Central memory CD8-positive, alpha-beta T cell (primary cell): ENCODE measurements around the gene FOXN3.

ENCODE experiments used
- ATAC-seq: fragments of 150-1000 bp; cut with Tn5 transposase; replicated peaks from 2 replicates; pipeline ENCODE4 v1.10.0; 2022; ENCODE audit warnings: mild to moderate bottlenecking, moderate FRiP score, moderate number of reproducible peaks; ENCODE audit not compliant: poor library complexity, severe bottlenecking; ENCODE audit errors: extremely low read depth
- DNase-seq, 2 donors: peaks; one replicate each; pipeline ENCODE4 v3.0.0; 2021; ENCODE audit warnings: low spot score in 2 of 2
- H3K27ac Mint-ChIP-seq: one replicate; pipeline ENCODE4 v1.8.0; 2022; ENCODE audit warnings: low read depth, mild to moderate bottlenecking, moderate library complexity, mixed read lengths
- H3K27me3 Mint-ChIP-seq: one replicate; pipeline ENCODE4 v1.8.0; 2022; ENCODE audit warnings: mixed read lengths
- H3K36me3 Mint-ChIP-seq: one replicate; pipeline ENCODE4 v1.8.0; 2022; ENCODE audit warnings: mild to moderate bottlenecking, moderate library complexity, mixed read lengths; ENCODE audit not compliant: insufficient read depth
- H3K4me1 Mint-ChIP-seq: one replicate; pipeline ENCODE4 v1.8.0; 2022; ENCODE audit warnings: mixed read lengths
- H3K4me3 Mint-ChIP-seq: one replicate; pipeline ENCODE4 v1.8.0; 2022; ENCODE audit warnings: mild to moderate bottlenecking, moderate library complexity, mixed read lengths
- H3K9me3 Mint-ChIP-seq: one replicate; pipeline ENCODE4 v1.8.0; 2022; ENCODE audit warnings: mixed read lengths

Gene FOXN3

GRCh38 chr14:89417091-89417464 is at the start of gene FOXN3:
Gene FOXN3, minus strand, starts transcription at chr14:89417233. Its CDS starts 4,757 bp downstream, at chr14:89412476.
- DNase-seq (peak; percentile 59 to 63), ATAC-seq (peak; percentile 59)
- H3K4me1 Mint-ChIP-seq = peaks cover 56% of the 10 kb centered on the region
- H3K27me3 Mint-ChIP-seq = no peaks in the 10 kb centered on the region
- peak within 1 kb of the TSS; percentile 97 for H3K27ac Mint-ChIP-seq
- no peaks in the 10 kb centered on the region for H3K9me3 Mint-ChIP-seq
- H3K4me3 Mint-ChIP-seq = peak within 1 kb of the TSS; percentile 90
- H3K36me3 Mint-ChIP-seq = peaks cover 33% of the 10 kb centered on the region

- DNase-seq = peak; percentile 38 to 62
- Mint-ChIP-seq H3K9me3 (no peaks in the 10 kb centered on the region), H3K4me1 (peaks cover 59% of the 10 kb centered on the region), H3K36me3 (peaks cover 9% of the 10 kb centered on the region), H3K27ac (peak overlapping the region; percentile 70), H3K27me3 (no peaks in the 10 kb centered on the region), H3K4me3 (peak overlapping the region; percentile 67)
- peak; percentile 100 for ATAC-seq
These were observed 49.5 kb upstream of the FOXN3 start for GRCh38 chr14:89466484-89466883.

- peak overlapping the region; percentile 70 for H3K27ac Mint-ChIP-seq
- ATAC-seq = no peak
- H3K4me3 Mint-ChIP-seq = peak overlapping the region; percentile 67
- no peak for DNase-seq
- H3K9me3 Mint-ChIP-seq = no peaks in the 10 kb centered on the region
- no peaks in the 10 kb centered on the region for H3K27me3 Mint-ChIP-seq
- H3K4me1 Mint-ChIP-seq = peaks cover 60% of the 10 kb centered on the region
- H3K36me3 Mint-ChIP-seq = peaks cover 9% of the 10 kb centered on the region
These were observed 48.8 kb upstream of the FOXN3 start for GRCh38 chr14:89465876-89466275.

GRCh38 chr14:89461256-89461655 is 44.2 kb upstream of the FOXN3 start:
- no peaks in the 10 kb centered on the region for H3K9me3 Mint-ChIP-seq
- peaks cover 53% of the 10 kb centered on the region for H3K4me1 Mint-ChIP-seq
- no peak overlapping the region for H3K4me3 Mint-ChIP-seq
- no peaks in the 10 kb centered on the region for H3K27me3 Mint-ChIP-seq
- DNase-seq (no peak), ATAC-seq (no peak)
- peak overlapping the region; percentile 26 for H3K27ac Mint-ChIP-seq
- H3K36me3 Mint-ChIP-seq = peaks cover 8% of the 10 kb centered on the region

- Mint-ChIP-seq H3K4me1 (peaks cover 37% of the 10 kb centered on the region), H3K27me3 (no peaks in the 10 kb centered on the region), H3K27ac (no peak overlapping the region), H3K36me3 (peaks cover 2% of the 10 kb centered on the region), H3K4me3 (no peak overlapping the region), H3K9me3 (no peaks in the 10 kb centered on the region)
- ATAC-seq (no peak), DNase-seq (no peak)
These were observed 41.8 kb upstream of the FOXN3 start for GRCh38 chr14:89458713-89459420.

GRCh38 chr14:89457007-89457406 is 40.0 kb upstream of the FOXN3 start:
- H3K4me1 Mint-ChIP-seq = peaks cover 37% of the 10 kb centered on the region
- H3K36me3 Mint-ChIP-seq = peaks cover 2% of the 10 kb centered on the region
- DNase-seq = no peak
- H3K27ac Mint-ChIP-seq = no peak overlapping the region
- ATAC-seq = no peak
- no peaks in the 10 kb centered on the region for H3K27me3 Mint-ChIP-seq
- no peak overlapping the region for H3K4me3 Mint-ChIP-seq
- H3K9me3 Mint-ChIP-seq = no peaks in the 10 kb centered on the region

GRCh38 chr14:89455412-89455811 is 38.4 kb upstream of the FOXN3 start:
- peaks cover 41% of the 10 kb centered on the region for H3K4me1 Mint-ChIP-seq
- peaks cover 2% of the 10 kb centered on the region for H3K36me3 Mint-ChIP-seq
- H3K27me3 Mint-ChIP-seq = no peaks in the 10 kb centered on the region
- H3K9me3 Mint-ChIP-seq = no peaks in the 10 kb centered on the region
- DNase-seq = no peak
- no peak for ATAC-seq
- no peak overlapping the region for H3K4me3 Mint-ChIP-seq
- no peak overlapping the region for H3K27ac Mint-ChIP-seq

GRCh38 chr14:89454996-89455395 is 38.0 kb upstream of the FOXN3 start:
- ATAC-seq = no peak
- Mint-ChIP-seq H3K9me3 (no peaks in the 10 kb centered on the region), H3K27ac (no peak overlapping the region)

GRCh38 chr14:89452281-89452680 is 35.2 kb upstream of the FOXN3 start:
- H3K4me3 Mint-ChIP-seq = no peak overlapping the region
- ATAC-seq (no peak), DNase-seq (no peak)
- H3K27me3 Mint-ChIP-seq = no peaks in the 10 kb centered on the region
- H3K27ac Mint-ChIP-seq = no peak overlapping the region
- peaks cover 9% of the 10 kb centered on the region for H3K36me3 Mint-ChIP-seq
- no peaks in the 10 kb centered on the region for H3K9me3 Mint-ChIP-seq
- peaks cover 52% of the 10 kb centered on the region for H3K4me1 Mint-ChIP-seq

More at GRCh38 chr14:89454996-89455395, 38.0 kb upstream of the FOXN3 start:
- Mint-ChIP-seq H3K4me1 (peaks cover 45% of the 10 kb centered on the region), H3K36me3 (peaks cover 5% of the 10 kb centered on the region), H3K27me3 (no peaks in the 10 kb centered on the region), H3K4me3 (no peak overlapping the region)
- DNase-seq = no peak

GRCh38 chr14:89451229-89451628 is 34.2 kb upstream of the FOXN3 start:
- ATAC-seq (no peak), DNase-seq (no peak)
- no peaks in the 10 kb centered on the region for H3K27me3 Mint-ChIP-seq
- H3K4me1 Mint-ChIP-seq = peaks cover 46% of the 10 kb centered on the region
- peaks cover 13% of the 10 kb centered on the region for H3K36me3 Mint-ChIP-seq
- H3K27ac Mint-ChIP-seq = no peak overlapping the region
- no peak overlapping the region for H3K4me3 Mint-ChIP-seq
- no peaks in the 10 kb centered on the region for H3K9me3 Mint-ChIP-seq

- Mint-ChIP-seq H3K36me3 (peaks cover 13% of the 10 kb centered on the region), H3K27me3 (no peaks in the 10 kb centered on the region), H3K27ac (no peak overlapping the region), H3K4me3 (no peak overlapping the region), H3K9me3 (no peaks in the 10 kb centered on the region), H3K4me1 (peaks cover 67% of the 10 kb centered on the region)
- ATAC-seq (no peak), DNase-seq (no peak)
These were observed 30.3 kb upstream of the FOXN3 start for GRCh38 chr14:89447182-89447944.

GRCh38 chr14:89445273-89445973 is 28.4 kb upstream of the FOXN3 start:
- Mint-ChIP-seq H3K4me1 (peaks cover 73% of the 10 kb centered on the region), H3K36me3 (peaks cover 16% of the 10 kb centered on the region), H3K27me3 (no peaks in the 10 kb centered on the region), H3K9me3 (no peaks in the 10 kb centered on the region), H3K4me3 (no peak overlapping the region), H3K27ac (no peak overlapping the region)
- ATAC-seq (no peak), DNase-seq (no peak)
